Lung (tissue), 12 donors: ENCODE measurements around the gene FAM229B. TPM values are rescaled to one million over a fixed set of nuclear protein-coding genes. Genes with fewer than 3 reads are reported as not detected.

Experiments used
- ATAC-seq: fragments of 200-7000 bp; cut with Tn5 transposase; one replicate; pipeline ENCODE4 v1.9.1; 2020; ENCODE audit warnings: moderate number of reproducible peaks; ENCODE audit not compliant: insufficient read depth, low FRiP score
- DNase-seq, 3 donors: peaks; one replicate each; pipeline ENCODE4 v3.0.0-alpha.2; 2013 to 2017
- H3K27ac ChIP-seq, 2 donors: one replicate each; pipeline ENCODE4 v1.5.1; 2013; ENCODE audit warnings: mild to moderate bottlenecking in 2 of 2, moderate library complexity in 2 of 2, control low read depth in 1 of 2, inconsistent platforms in 1 of 2, low read depth in 1 of 2, low read length in 1 of 2
- H3K27me3 ChIP-seq, 3 donors: one replicate each; pipeline ENCODE4 v1.5.1; 2013; ENCODE audit warnings: low read length in 2 of 3; ENCODE audit not compliant: control insufficient read depth in 3 of 3, insufficient read depth in 3 of 3
- H3K36me3 ChIP-seq, 4 donors: one replicate each; pipeline ENCODE4 v1.5.1; 2013; ENCODE audit warnings: low read length in 4 of 4, mild to moderate bottlenecking in 1 of 4, moderate library complexity in 1 of 4; ENCODE audit not compliant: control insufficient read depth in 4 of 4, insufficient read depth in 4 of 4
- H3K4me1 ChIP-seq, 5 donors: one replicate each; pipeline ENCODE4 v1.5.1; 2013; ENCODE audit warnings: low read length in 5 of 5, mild to moderate bottlenecking in 2 of 5, moderate library complexity in 1 of 5; ENCODE audit not compliant: control insufficient read depth in 5 of 5, insufficient read depth in 5 of 5
- H3K4me3 ChIP-seq: one replicate; pipeline ENCODE4 v1.5.1; 2013; ENCODE audit warnings: mild to moderate bottlenecking, control low read depth, moderate library complexity
- H3K9ac ChIP-seq, 2 donors: one replicate each; pipeline ENCODE4 v1.5.1; 2013; ENCODE audit warnings: low read length in 2 of 2, control low read depth in 1 of 2; ENCODE audit not compliant: insufficient read depth in 1 of 2
- H3K9me3 ChIP-seq, 4 donors: one replicate each; pipeline ENCODE4 v1.5.1; 2013; ENCODE audit warnings: low read length in 3 of 4, mild to moderate bottlenecking in 1 of 4, moderate library complexity in 1 of 4; ENCODE audit not compliant: control insufficient read depth in 4 of 4, insufficient read depth in 3 of 4
- WGBS, 2 donors: extraction: QIAGEN DNeasy Blood & Tissue Kit; methylation state at CpG; one replicate each; pipeline ENCODE4 v1.1.7; 2013; 5-methylcytosine and 5-hydroxymethylcytosine counted together
- polyA plus RNA-seq, 2 donors: library from polyadenylated mRNA; stranded (reverse); fragments of 200-250 nt; gene quantifications; one replicate each; pipeline ENCODE4 v1.2.1, GENCODE V29; 2013
- total RNA-seq, 2 donors: library from RNA; depleted of rRNA in 1 of 2; stranded (reverse); fragments of >200 nt in 1 of 2; gene quantifications; one replicate each; pipeline ENCODE4 v1.2.1, GENCODE V29; 2014 to 2021
- TF ChIP-seq, protein P1 (sequence below): IDR thresholded peaks from 2 replicates; pipeline ENCODE4 v1.5.1; 2012; ENCODE audit warnings: mild to moderate bottlenecking; ENCODE audit errors: control extremely low read depth, extremely low read depth
- donor health status: control.
- donor health status: control.
- donor health status: Bipolar disorder and iron deficiency.
- donor health status: healthy.
- donor health status: DM: yes; HTN: yes; CAD: no.

The FAM229B gene
- total and polyA plus RNA-seq, 4 donors, result 16.5 to 35.6 (median 26.0) TPM

DNA sequence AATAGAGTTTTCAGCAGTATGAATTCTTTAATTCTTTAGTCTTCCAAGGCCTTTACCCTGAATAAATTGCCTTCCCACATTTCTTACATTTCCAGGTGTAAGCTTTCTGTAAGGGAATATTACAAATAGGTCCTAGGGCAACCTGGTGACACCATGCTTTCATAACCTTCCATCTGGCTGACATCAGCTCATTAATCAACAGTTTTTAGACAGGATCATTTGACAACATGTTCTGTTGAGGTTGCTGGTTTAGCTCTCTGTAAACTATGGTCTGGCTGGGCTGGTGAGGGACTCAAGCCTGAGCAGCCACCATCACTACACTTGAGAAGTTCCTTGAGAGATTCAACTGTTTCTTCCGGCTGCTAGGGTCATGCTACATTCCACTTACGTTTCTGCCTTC lies 19.2 kb downstream of the FAM229B start:
- Histone ChIP-seq H3K27me3 (no peaks in the 10 kb centered on the region), H3K4me1 (peaks cover 0 to 11% (median 0%) of the 10 kb centered on the region in 5 donors), H3K27ac (no peak overlapping the region), H3K36me3 (peaks cover 1 to 45% (median 20%) of the 10 kb centered on the region in 4 donors), H3K9me3 (peaks cover 0 to 5% (median 0%) of the 10 kb centered on the region in 4 donors), H3K4me3 (no peak overlapping the region), H3K9ac (no peak overlapping the region)
- ATAC-seq, result no peak
- whole genome bisulfite sequencing, 2 donors, result 74 to 89% methylated on average over 2 of the region's 2 CpGs
- no peak for DNase-seq
- TF ChIP-seq, protein P1, sequence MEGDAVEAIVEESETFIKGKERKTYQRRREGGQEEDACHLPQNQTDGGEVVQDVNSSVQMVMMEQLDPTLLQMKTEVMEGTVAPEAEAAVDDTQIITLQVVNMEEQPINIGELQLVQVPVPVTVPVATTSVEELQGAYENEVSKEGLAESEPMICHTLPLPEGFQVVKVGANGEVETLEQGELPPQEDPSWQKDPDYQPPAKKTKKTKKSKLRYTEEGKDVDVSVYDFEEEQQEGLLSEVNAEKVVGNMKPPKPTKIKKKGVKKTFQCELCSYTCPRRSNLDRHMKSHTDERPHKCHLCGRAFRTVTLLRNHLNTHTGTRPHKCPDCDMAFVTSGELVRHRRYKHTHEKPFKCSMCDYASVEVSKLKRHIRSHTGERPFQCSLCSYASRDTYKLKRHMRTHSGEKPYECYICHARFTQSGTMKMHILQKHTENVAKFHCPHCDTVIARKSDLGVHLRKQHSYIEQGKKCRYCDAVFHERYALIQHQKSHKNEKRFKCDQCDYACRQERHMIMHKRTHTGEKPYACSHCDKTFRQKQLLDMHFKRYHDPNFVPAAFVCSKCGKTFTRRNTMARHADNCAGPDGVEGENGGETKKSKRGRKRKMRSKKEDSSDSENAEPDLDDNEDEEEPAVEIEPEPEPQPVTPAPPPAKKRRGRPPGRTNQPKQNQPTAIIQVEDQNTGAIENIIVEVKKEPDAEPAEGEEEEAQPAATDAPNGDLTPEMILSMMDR, result no peak

DNA sequence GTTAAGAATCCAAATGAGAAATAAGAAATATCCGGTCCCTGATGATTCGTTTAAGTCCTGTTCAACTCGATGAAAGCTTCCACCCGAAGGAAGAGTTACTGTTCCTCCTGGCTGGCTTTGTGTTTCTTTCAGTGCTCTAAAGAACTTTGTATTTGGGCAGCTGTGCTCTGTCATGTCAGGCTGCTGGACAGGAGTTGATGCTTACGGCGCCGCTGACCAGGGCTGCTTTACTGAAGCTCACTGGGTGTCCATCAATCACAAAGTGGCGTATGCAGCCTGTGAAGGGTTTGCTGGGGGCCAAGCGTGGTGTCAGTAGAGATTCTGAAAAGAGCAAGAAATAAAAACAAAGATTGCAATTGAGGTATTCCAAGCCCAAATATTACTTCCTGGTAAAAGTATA lies 21.9 kb downstream of the FAM229B start:
- 71 to 78% methylated on average over 9 of the region's 9 CpGs for WGBS, 2 donors
- Histone ChIP-seq H3K9ac (no peak overlapping the region), H3K36me3 (peaks cover 4 to 61% (median 31%) of the 10 kb centered on the region in 4 donors), H3K27ac (no peak overlapping the region), H3K9me3 (peaks cover 0 to 5% (median 0%) of the 10 kb centered on the region in 4 donors), H3K4me3 (no peak overlapping the region), H3K4me1 (peaks cover 0 to 23% (median 7%) of the 10 kb centered on the region in 5 donors), H3K27me3 (no peaks in the 10 kb centered on the region)
- ATAC-seq (no peak), DNase-seq (peak; percentile 55 to 69 (median 67))
- TF ChIP-seq, protein P1, result no peak

DNA sequence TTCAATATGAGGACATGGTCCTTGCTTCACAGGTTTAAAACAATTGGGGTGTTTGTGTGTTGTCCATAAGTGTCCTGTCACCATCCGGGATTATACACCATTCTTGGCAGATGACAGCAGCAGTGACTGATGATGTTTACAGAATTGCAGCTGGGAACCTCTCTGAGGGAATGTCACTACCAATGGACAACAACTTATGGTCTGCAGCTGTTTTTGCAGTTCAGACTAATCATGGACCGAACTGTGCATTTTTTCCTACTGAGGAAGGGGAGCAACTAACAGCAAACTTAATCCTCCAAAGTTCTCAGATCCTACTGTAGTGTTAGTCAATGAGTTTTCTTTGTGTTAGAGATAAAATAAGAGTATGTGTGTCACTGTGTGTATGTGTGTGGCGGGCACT lies 26.0 kb downstream of the FAM229B start:
- Histone ChIP-seq H3K9me3 (no peaks in the 10 kb centered on the region), H3K27me3 (no peaks in the 10 kb centered on the region), H3K27ac (peak overlapping the region; percentile 14 to 21), H3K36me3 (peaks cover 7 to 63% (median 44%) of the 10 kb centered on the region in 4 donors), H3K4me1 (peaks cover 0 to 29% (median 12%) of the 10 kb centered on the region in 5 donors), H3K4me3 (no peak overlapping the region), H3K9ac (no peak overlapping the region)
- DNase-seq (peak; percentile 62 to 89 (median 87)), ATAC-seq (no peak)
- WGBS, 2 donors, result 61 to 76% methylated on average over 3 of the region's 3 CpGs
- TF ChIP-seq, protein P1, result no peak

DNA sequence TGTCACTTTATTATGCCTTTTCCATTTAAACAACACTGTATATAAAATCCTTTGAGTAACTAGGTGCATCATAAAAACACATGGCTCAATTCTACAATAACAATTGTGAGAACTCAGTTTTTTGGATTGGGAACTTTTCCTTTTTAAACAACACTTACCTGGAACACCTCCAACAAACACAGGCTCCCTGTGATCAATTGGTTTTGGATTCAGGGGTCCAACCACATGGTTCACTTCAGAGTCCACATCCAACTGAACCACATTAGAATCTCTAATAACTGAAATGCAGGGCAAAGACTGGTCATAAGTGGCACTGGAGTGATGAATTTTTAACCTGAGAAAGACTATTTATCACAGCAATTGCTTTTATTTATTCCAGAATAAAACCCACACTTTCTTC lies 26.5 kb downstream of the FAM229B start:
- H3K9me3 ChIP-seq, result no peaks in the 10 kb centered on the region
- H3K36me3 ChIP-seq, result peaks cover 7 to 63% (median 45%) of the 10 kb centered on the region in 4 donors
- H3K4me3 ChIP-seq, result no peak overlapping the region
- no peak overlapping the region for H3K9ac ChIP-seq
- H3K4me1 ChIP-seq, result peaks cover 0 to 29% (median 12%) of the 10 kb centered on the region in 5 donors
- ATAC-seq, result no peak
- TF ChIP-seq, protein P1, result no peak
- H3K27ac ChIP-seq, result no peak overlapping the region
- H3K27me3 ChIP-seq, result no peaks in the 10 kb centered on the region
- no peak for DNase-seq
